H1 (cell line): ENCODE data around the gene CFAP97.

ENCODE experiments used
- CTCF ChIP-seq, 3 experiments: IDR thresholded peaks; 1 replicate in 2 of 3; 2 replicates in 1 of 3; pipeline versions ENCODE4 v1.5.1 to v1.6.1; 2011; ENCODE audit warnings: low read length in 3 of 3, mild to moderate bottlenecking in 3 of 3, inconsistent platforms in 2 of 3, low read depth in 1 of 3, moderate library complexity in 1 of 3; ENCODE audit not compliant: insufficient read depth in 1 of 3; ENCODE audit errors: control extremely low read depth in 1 of 3
- SUZ12 ChIP-seq: fragments of 200-600 bp; sonication (generic); IDR thresholded peaks from 2 replicates; pipeline ENCODE4 v1.6.1; 2012; ENCODE audit warnings: mild to moderate bottlenecking, inconsistent platforms, low read length, moderate library complexity, mixed read lengths

GRCh38 chr4:185145572-185145971, 58.2 kb downstream of the CFAP97 start:
- no peak for TF ChIP-seq SUZ12
- no peak for TF ChIP-seq CTCF (IDR thresholded peaks at IDR 0.05; ENCODE audit: control extremely low read depth in 1 of 3, insufficient read depth in 1 of 3, low read depth in 1 of 3, low read length in 3 of 3)
